GM21423 (cell line): ENCODE data around the gene BLID.

ENCODE experiments used
- ATAC-seq: cut with Tn5 transposase; IDR thresholded peaks from one replicate; pipeline ENCODE4 v1.9.1; 2021; ENCODE audit warnings: mild to moderate bottlenecking, moderate library complexity; ENCODE audit not compliant: unreplicated experiment

BLID gene

DNA sequence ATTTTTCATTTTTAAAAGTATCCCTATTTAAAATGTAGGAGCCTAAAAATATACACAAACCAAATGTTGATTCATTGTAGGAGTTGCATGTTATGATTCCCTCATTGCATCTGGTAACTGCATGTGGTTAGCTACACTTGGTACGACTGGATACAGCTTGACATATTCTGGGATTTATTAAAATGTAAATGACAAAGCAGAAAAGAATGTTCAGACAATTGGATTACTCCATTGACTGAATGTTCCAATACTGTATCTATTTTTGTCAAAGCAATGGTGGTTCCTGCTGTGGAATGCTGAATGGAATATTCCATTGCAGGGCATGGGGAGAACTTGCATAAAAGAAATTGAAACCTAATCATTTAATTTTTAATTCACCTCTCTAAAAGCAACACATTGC is 30.8 kb downstream of the BLID start:
- ATAC-seq: no peak

DNA sequence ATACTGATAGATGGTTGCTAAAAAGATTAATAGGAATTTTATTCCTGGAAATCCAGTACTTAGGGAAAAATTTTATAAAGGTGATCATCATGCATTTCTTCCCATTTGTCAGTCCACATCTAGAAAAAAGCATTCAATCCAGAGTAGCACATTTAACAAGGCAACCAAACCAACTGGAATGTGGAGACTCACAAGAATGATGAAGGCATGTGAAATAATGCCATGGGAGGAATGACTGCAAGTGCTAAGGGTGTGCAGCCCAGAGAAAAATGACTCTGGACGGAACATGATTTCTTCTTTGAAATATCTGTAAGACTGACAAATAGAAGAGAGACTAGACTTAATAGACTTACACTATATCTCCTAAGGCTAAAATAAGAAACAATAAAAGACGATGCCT is 33.8 kb downstream of the BLID start:
- ATAC-seq: no peak

DNA sequence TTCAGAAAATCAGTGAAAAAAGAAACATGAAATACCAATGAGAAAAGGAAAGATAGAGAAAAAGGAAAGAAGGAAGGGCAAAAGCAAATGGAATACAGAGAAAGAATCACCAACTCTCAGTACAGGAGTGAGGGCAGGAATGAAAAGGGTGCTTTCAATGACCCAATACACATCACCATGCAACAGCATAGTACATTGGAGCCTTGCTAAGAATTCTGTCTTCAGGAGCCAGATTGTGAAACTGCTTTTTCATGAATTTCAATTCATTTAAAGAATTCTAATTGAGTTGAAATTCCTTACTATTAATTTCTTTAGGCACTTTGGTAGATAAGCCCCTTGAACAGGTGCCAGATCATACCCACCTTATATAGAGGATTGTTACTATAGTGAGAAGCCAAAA is 34.9 kb downstream of the BLID start:
- ATAC-seq: no peak

DNA sequence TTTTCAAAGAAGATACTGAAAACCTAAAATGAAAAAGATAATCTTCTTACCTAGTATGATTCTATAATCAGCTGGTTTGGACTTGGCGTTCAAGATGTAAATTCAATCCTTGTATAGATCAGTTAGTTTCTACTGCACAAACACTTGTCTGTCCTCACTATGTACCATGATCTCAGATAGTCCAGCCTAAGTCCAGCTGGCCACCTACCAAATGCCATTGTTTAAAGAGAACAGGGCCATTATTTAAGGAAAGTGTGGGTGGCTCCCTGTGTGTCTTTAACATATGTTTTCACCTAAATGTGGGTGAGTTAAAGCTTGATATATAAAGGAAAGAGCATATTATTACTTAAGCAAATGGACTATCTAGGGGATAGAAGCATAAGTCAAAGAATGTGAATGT is 38.6 kb downstream of the BLID start:
- ATAC-seq: no peak

DNA sequence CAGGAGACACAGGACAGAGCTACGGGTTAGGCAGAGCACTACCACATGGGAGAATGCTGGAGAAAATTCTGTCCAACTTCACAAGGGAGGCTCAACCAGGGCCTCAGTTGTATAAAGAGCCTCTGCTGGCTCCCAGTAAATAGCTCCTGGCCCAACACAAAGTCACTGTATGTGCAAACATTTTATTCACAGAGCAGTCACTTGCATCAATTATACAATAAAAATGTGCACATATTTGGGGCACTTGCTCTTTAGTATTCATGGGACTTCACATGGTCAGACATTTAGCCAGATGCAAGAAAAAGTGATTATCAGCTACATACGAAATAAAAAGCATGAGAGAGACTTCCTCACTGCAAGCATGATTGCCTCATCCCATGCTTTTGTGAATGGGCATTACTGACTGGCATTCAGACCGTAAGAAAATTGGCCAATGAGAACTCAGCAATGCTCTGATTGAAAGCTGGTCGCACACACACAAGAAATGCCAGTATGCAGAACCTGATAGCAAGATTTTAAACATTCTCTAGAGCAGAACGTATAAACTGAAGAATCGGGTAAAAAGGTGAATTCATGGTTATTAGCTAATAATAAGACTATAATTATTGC is 39.4 kb downstream of the BLID start:
- no peak for ATAC-seq

DNA sequence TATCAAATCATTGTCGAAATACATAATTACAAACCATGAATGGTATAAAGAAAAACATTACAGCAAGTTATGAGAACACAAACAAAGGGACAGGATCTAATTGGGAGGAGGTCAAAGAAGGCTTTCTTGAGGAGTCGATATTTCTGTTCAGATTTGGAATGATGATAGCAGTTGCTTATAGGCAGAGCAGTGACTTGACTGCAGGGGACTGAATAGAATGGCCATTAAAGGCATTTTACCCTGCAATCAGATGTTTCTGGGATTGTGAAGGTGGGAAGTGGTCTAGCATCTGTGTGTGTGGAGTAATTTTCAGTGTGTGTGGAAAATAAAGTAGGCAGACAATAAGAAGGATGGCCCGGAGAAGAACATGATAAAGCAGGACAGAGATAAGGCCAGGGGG is 41.0 kb downstream of the BLID start:
- no peak for ATAC-seq

DNA sequence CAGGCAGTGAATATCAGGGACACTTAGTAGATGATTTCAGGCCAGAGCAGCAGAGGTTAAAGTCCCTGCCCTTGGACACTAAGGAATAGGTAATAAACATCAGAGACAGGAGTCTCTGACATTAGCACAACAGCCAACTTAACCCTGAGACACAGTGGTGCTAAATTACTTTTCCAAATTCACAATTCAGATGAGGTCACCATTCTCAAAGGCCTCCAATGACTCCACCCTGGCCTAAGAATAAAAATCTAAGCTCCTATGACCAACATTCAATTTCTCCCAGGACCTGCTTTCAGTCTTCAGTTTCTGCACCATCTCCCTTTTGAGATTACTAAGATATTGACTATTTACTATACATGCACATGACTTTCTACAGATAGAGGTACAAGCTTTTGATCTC is 42.0 kb downstream of the BLID start:
- no peak for ATAC-seq

DNA sequence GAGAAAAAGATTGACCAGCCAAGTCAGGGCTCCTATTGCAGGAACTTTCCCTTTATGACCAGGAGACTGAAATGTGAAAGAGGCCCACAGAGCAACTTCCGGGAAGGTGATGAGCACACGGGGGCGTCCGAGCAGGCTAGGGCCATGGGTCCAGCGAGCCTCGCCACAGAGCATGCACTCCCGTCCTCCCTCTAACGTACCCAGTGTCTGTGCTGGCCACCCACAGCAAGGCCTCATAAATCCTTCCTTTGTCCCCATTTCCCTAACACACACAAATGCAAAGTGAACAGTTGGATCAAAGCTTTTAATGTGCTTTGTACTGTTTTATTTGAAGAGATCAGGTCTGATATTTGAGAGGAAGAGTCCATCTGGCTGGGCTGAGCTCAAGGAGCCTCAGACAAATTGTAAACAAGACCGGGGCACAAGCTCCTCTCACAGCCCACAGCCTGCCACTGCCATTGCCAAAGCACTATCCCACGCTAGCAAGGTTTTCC is 44.3 kb downstream of the BLID start:
- ATAC-seq: no peak

DNA sequence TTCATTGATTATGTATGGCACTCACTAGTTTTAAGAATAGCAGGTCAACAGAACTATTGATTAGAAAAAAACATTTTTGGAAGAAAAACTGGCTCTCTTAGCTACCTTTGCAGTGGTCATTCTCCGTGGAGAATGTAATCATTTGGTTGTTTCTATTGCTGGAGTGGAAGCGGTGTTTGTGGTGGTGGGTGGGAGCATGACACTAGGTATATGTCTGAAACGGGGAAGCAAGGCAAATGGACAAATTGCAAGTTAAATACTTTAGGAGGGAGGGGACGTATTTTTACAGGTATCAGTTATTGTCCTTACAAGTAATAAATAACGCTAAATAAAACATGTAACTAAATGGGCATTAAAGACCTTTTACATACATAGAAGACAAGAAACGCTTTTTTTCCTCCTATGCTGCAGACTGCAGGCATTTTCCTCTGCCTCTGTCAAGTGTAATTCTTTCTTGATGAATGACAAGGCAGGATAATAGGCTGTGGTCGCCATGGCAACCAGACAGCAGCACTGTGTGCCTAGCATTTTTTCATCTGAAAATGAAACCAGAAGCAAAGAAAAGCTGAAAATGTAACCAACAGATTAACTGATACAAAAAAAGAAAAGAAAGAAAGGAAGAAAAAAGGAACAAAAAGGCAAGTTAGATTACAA is 46.2 kb downstream of the BLID start:
- no peak for ATAC-seq

DNA sequence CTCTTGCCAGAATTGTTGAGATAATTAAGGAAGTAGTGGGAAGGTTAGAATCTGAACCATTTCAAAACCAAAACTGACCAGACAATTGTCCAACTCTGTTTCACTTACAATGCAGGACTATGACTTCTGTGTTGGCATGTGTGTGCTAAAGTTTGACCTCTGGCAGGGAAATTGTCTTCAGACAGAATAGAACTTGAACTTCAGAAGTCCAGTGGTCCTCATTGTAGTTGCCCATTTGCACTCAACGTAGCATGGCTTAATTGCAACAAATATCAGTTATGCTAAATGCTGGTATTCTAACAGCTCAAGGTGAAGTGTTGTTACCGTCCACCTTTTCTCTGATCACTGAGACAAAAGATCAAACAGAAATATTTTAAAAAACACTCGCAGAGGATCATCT is 47.2 kb downstream of the BLID start:
- ATAC-seq: no peak

DNA sequence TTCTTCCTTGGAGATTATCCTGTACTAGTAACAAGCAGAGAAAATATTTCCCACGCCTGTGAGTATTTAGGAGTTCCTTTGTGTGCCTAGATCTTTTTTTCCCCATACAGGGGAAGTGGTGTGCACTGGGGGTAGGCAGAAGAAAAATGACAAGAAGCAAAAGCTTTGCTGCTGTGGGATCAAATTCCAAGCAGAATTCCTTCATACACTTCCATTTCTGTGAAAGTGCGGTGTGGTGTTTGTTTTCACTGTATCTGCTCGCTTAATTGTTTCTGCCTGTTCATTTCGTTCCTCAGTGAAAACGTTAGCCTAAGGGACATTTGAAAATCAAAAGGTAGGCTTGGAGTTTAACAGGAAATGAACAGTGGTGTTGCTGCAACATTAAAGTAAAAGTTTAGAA is 47.9 kb downstream of the BLID start:
- no peak for ATAC-seq
